ENCODE measurements around the gene LIN9. TPM values are rescaled to one million over a fixed set of nuclear protein-coding genes. Genes with fewer than 3 reads are reported as not detected.

The LIN9 gene
- total RNA-seq = 1 to 10 TPM; 4.8 to 9.3 TPM

DNA sequence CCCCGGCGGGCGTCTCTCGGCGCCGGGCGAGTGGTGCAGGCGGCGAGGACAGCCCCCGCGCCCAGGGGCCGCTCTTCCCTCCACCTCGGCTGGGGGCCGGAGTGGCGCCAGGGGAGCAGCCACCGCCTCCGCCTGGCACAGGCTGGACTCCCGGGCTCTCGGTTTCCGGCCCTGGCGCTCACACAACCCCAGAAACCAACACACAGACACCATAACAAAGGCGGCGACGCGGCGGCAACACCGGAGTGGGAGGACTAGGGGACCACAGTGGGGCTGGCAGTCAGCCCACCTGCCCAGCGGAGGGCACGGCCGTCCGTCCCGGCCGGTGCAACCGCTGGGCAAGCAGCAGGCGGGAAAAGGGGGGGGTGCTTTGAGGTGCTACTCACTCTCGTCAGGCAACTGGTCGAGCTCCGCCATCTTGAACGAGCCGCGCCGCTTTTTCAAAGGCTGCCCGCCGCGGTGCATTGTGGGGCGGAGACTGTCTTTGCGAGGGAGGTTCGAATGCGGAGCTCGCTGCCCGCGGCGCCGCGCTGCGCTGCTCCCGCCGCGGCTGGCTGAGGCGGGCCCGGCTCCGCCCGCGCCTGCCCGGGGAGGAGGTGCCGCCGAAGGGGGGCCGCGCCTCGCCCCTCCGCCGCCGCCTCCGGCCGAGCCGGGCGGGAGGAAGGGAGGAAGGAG is at the start of gene LIN9:
Gene LIN9 (minus strand): TSS at position 442 of the 675 bp plus-strand sequence. CDS start 25 bp downstream, at position 417.

DNA sequence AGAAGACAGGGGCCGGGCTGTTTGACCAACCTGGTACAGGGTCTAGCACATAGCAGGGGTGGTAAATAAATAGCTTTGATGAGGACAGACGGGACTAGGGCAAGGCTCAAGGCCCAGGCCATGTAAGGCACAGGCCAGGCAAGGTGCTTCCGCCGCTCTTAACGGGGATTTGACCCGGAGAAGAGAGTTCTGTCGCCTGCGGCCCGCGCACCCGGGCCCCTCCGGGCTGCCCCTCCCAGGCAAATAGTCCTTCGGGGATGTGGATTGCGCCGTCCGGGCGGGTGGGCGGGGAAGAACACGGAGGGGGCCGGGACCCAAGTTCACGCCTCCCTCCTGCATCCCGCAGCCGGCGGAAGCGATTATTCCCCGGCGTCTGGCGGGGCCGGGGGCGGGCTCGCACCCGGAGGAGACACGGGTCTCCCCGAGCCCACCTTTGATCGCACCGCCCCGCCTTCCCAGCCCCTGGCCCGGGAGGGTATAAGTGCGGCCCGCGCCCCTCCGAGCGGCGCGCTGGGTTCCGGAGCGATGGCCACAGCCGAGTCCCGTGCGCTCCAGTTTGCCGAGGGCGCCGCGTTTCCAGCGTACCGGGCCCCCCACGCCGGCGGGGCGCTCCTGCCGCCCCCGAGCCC is 85.7 kb downstream of the LIN9 start, which contains the start of gene MIXL1:
Gene MIXL1 (plus strand): TSS at position 508 of the 629 bp plus-strand sequence. CDS start 18 bp downstream, at position 526.

GRCh38 chr1:226186124-226187018 is 122.6 kb downstream of the LIN9 start, which contains the start of gene ACBD3:
ACBD3 (minus strand) TSS chr1:226186741; CDS start chr1:226186675, 66 bp downstream.

Other genes with a start within 250 kb of the LIN9 start
- 100 to 1,000 TPM; 120 to 127 TPM for gene H3-3A, start 246.4 kb downstream of the LIN9 start, total RNA-seq
- 10 to 100 TPM; 49.3 to 52.3 TPM for gene ACBD3, start 122.4 kb downstream of the LIN9 start, total RNA-seq
- gene MIXL1, start 85.5 kb downstream of the LIN9 start, total RNA-seq = under 1 TPM in 1 of 2 donors, not detected in 1; 0.33 TPM
- gene PARP1, start 98.9 kb upstream of the LIN9 start, total RNA-seq = 100 to 1,000 TPM; 124 to 125 TPM
- gene STUM, start 239.6 kb upstream of the LIN9 start, total RNA-seq = 1 to 10 TPM in 1 of 2 donors, under 1 TPM in 1; 0.33 to 7.9 TPM